CD4-positive, alpha-beta T cell treated with Interleukin-4 for 1 hour (primary cell): ENCODE measurements around the gene IARS2.
"Not testable (repeated sequence)": the region's sequence is repeated elsewhere in the genome, so short reads cannot be mapped to it uniquely, and the experiment has no call there.

Experiments used
- DNase-seq, 2 donors: peaks; one replicate each; pipeline ENCODE4 v3.0.0-alpha.2; 2020 to 2022

Gene IARS2

GRCh38 chr1:220094016-220094911, at the start of gene IARS2:
Gene IARS2, plus strand, starts transcription at chr1:220094132. Its CDS starts 85 bp downstream, at chr1:220094217.
- peak; percentile 93 to 94 for DNase-seq

DNA sequence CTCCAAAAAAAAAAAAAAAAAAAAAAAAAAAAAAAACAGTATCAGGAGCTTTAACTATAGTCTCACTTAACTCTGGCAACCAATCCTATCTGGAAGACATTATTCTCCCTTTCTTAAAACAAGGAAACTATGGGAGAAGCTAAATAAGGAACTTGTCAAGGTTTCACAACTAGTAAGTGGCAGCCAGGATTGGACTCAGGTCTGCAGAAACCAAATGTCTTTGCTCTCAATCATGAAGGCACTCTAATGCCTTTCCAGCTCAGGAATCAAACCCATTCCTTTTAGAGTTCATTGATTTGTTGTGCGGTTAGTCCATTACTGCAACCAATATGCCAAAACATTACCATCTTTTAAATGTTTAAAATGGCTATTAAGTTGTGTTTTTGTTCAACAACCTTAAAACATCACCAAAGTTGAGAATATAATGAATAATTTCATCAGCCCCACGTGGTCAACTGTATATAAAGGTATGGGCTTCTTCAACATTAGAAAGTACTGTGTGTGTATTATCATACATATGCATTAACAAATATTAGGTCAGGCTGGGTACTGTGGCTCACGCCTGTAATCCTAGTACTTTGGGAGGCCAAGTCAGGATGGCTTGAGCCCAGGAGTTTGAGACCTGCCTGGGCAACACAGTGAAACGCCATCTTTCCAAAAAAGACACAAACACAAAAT, 49.1 kb upstream of the IARS2 start:
- DNase-seq: peak in 1 of 2 donors; percentile 11

DNA sequence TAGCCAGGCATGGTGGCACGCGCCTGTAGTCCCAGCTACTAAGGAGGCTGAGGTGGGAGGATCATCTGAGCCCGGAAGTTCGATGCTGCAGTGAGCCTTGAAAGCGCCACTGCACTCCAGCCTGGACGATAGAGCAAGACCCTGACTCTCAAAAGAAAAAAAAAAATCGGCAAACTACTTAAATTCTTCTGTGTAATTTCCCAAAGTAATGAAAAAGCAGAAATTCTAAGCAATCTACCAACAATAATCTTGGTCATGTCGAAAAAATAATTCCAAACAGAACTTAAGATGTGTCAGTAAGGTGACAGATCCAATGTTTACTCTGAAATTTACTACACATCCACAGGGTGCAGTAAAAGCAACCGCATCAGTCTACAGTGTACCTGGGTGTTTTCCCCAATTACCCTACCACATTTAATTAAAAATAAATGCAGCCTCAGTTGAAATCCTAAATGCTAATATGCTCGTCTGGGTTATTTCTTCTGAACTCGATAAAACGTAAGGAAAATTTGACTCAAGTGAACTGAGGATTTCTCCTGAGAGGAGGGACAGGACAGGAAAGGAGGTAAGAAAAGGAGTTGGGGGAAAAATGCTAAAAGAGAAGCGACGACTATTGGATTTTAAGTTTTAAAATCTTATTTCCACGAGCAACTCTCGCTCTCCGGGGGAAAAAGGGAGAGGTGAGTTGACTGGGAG, 48.4 kb upstream of the IARS2 start:
- peak in 1 of 2 donors; percentile 38 for DNase-seq

- DNase-seq: peak; percentile 96
These were observed 47.6 kb upstream of the IARS2 start, which contains the start of gene EPRS1 for GRCh38 chr1:220046052-220046930. Gene EPRS1, minus strand, starts transcription at chr1:220046505. Its CDS starts 117 bp downstream, at chr1:220046388.

- DNase-seq: peak in 1 of 2 donors; percentile 44
These were observed 37.6 kb upstream of the IARS2 start for GRCh38 chr1:220056374-220056773.

DNA sequence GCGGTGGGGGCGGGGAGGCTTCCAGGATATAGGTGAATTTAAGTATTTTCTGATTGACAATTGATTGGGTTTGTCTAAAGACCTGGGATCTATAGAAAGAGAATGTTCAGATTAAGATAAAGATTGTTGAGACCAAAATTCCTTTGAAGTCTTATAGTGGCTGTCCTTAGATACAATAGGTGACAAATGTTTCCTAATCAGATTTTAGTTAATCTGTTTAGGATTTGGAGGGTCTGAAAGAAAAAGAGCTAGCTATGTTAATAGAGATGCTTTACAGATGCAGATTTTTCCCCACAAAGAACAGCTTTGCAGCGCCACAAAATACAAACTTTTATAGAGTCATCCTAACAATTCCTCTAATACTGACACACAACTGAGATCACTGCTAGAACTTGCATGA, 33.1 kb upstream of the IARS2 start:
- DNase-seq: no peak

DNA sequence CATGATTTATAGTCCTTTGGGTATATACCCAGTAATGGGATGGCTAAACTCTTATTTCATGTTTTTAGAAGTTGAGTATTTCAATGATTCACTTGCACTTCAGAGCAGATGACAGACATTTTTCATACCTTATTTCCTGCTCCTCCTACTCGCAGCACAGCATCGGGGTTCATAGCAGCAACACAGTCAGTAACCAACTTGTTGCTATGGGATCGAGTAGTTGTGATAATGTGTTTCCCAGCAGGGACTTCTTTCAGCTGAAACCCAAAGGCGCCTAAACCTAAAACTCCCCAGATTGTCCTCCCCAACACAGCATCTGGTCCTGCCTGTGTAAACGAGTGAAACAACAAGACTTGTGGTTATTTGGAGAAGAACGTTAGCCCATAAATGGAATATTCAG, 31.3 kb upstream of the IARS2 start:
- no peak for DNase-seq

DNA sequence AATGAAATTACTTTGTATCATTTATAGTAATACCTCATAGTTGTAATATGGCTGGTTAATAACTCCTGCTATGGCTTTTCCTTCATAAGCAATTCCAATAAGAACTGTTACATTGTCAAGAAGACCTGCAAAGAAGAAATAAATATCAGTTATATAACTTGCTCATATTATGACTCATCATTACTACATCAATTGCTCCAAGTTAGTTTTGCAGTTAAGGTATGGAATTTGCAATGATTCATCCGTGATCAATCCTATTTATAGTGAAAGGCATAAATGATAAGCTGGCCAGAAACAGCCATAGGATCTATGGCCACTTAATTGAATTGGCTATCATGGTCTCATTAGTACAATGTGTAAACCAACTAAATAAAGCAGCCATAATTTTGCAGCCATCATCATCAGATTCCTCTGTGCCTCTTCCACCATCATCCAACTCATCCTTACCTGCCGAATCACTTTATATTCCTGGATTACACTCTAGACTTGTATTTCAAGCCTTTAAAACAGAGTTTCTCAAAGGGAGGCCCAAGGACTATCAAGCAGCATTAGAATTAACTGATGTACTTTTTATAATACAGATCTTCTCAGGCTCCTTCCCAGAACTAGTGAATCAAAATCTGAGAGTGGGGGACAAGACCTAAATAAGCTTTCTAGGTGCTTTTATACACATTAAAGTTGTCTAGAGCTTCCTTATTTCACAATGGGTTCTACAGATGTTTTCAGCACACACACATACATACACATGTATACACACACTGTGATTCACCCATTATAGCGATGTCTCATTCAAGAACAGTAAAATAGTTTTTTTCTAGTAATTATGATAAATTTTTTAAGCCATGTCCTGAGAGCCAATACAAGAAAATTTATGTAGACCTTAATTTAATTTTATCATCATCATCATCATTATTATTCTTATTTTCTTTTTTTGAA, 26.4 kb upstream of the IARS2 start:
- DNase-seq: no peak

DNA sequence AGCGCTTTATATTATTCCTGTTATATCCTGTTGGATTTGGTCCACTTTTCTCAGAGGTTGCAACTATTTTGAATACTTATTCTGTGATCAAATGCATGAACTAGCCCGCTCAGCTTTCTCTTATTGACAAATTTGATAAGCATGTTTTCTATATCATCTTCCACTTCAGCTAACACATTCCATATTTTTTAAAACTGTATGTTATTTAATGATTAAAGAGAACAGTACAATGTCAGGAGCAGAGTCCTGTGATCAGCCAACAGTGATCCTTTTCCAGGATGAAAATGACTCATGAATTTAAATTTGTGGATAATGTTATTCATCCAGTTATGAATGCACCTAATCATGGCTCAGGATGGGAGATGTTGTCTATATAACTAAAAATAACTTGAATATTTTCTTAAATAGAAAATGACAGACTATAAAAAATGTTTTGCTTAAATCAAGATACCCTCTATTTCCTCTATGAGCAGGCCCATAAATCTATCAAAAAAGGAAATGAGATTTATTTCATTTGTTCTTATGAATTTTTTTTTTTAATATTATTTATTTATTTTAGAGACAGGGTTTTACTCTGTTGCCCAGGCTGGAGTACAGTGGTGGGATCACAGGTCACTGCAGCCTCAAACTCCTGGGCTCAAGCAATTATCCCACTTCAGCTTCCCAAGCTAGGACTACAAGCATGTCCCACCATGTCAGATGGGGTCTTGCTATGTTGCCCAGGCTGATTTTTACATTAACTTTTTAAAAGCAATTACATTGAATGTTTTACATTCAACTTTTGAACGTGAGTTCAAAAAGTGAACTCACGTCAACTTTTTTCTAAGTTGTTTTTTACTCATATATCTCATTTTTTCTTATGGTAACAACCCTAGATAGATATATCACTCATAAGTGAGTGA, 16.8 kb upstream of the IARS2 start:
- DNase-seq: no peak

GRCh38 chr1:220077887-220078286, 16.0 kb upstream of the IARS2 start:
- no peak for DNase-seq

GRCh38 chr1:220084460-220084859, 9.5 kb upstream of the IARS2 start:
- no peak for DNase-seq

GRCh38 chr1:220086261-220086686, 7.7 kb upstream of the IARS2 start:
- DNase-seq: peak in 1 of 2 donors; percentile 40

DNA sequence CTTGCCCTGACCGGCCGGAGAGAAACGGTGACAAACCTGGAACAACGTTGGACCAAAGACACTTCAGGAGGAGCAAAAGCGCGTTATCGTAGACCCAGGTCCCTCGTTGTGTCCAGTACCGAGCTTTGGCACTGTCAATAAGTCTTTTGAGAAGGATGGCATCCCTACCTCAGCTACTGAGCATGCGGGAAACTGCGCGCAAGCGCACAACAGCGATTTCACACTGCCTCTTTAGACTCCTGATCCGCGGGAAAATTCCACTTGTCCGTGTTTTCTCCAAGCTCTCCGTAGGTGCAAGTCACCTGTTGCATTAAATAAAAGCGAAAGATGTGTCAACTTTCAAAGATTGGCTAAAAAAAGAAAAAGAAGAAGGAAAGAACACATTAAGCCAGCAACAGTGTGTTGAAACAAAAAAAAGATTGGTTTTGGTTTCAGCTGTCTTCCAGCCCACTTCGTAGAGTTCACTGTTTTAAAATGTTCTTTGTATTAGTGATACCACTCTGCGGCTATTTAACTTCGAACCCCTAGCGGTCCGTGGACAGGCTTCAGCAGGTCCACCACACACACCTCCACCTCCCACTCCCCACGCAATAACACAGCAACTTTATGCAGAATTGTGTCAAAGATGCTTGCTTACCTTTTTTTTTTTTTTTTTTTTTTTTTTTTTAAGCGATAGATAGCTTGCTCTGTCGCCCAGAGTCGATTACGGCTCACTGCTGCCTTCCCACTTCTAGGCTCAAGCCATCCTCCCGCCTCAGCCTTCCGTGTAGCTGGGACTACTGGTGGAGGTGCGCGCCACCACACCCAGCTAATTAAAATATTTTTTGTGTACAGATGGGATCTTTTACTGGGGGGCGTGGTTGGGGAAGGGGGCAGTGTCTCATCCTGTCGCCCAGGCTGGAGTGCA, 4.0 kb upstream of the IARS2 start, which contains the start of gene BPNT1:
Gene BPNT1, minus strand, starts transcription at position 139 of the 907 bp plus-strand sequence. CDS start 9,942 bp downstream, outside the sequence.
- DNase-seq: peak; percentile 98 to 99

- no peak for DNase-seq
These were observed 1.2 kb upstream of the IARS2 start for GRCh38 chr1:220092694-220093093.

DNA sequence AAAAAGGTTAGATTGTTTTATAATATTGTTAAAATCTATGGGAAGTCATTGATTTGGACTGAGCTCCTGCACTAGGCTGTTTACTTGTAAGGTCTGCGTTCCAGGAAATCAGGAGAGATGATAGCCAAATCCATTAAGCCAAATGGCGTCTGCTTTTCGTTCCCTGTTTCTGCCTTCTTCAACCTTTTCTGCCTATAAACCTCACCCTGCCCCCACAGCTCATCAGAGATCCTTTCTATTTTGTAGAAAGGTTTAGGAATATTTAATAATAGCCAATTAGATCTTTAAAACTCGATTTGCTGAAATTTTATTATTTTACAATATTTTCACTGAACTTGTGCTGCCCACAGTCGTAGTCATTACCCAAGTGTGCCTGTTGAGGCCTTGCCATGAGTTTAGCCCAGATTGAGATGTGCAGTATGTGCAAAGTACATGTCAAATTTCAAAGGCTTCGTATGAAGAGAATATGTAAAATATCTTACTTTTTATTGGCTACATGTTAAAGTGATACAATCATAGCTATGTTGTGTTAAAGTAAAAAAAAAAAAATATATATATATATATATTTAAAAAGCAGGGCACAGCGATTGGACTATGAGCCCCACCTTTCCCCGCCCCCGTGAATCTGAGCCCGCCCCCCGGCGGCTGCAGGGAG, 444 bp upstream of the IARS2 start:
- DNase-seq: no peak

DNA sequence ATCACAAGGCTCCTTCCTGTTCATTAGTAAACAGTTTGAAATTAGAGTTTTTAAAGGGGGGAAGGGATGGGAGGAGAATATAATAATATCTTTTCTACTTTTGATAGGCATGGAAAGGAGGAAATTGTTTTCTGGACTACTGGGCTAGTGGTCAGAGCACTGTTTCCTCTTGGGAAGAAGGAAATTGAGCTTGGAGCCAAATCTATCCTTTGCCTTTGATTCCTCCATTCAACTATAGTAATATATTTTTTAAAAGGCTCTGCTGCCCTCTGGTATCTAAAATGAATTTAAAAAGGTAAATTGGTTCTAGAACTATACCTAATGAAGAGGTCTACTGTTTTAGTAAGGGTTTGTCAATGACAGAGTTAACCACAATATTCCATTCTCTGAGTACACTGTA, 5.9 kb downstream of the IARS2 start:
- DNase-seq: no peak

DNA sequence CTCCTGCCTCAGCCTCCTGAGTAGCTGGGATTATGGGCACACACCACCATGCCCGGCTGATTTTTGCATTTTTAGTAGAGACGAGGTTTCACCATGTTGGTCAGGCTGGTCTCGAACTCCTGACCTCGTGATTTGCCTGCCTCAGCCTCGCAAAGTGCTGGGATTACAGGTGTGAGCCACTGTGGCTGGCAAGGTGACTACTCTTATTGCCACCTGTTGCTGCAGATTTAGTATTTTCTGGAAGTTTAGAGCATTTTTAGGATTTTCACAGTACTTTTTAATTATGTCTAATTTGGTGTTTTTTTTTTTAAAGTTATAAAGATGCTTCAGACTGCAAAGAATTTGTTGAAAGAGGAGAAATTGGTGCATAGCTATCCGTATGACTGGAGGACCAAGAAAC, 16.5 kb downstream of the IARS2 start:
- not testable (repeated sequence) for DNase-seq

DNA sequence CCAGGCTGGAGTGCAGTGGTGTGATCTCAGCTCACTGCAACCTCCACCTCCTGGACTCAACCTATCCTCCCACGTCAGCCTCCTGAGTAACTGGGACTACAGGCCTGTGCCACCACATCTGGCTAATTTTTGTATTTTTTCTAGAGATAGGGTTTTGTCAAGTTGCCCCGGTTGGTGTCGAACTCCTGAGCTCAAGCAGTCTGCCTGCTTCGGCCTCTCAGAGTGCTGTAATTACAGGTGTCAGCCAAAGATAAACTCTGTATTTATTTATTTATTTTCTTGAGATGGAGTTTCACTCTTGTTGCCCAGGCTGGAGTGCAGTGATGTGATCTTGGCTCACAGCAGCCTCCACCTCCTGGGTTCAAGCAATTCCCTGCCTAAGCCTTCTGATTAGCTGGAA, 18.7 kb downstream of the IARS2 start:
- not testable (repeated sequence) for DNase-seq
